Stimulated activated CD4-positive, alpha-beta T cell treated with anti-CD3 and anti-CD28 coated beads, Interleukin-1b, Interleukin-23, amount 100 ng/mL, for 24 hours (primary cell): ENCODE measurements around the gene QRICH1.
"Not testable (repeated sequence)": the region's sequence is repeated elsewhere in the genome, so short reads cannot be mapped to it uniquely, and the experiment has no call there.

ENCODE experiments used
- DNase-seq, 4 experiments: peaks; one replicate each; pipeline ENCODE4 v3.0.0-alpha.2; 2020; ENCODE audit warnings: low read depth in 4 of 4, low spot score in 1 of 4

The QRICH1 gene

DNA sequence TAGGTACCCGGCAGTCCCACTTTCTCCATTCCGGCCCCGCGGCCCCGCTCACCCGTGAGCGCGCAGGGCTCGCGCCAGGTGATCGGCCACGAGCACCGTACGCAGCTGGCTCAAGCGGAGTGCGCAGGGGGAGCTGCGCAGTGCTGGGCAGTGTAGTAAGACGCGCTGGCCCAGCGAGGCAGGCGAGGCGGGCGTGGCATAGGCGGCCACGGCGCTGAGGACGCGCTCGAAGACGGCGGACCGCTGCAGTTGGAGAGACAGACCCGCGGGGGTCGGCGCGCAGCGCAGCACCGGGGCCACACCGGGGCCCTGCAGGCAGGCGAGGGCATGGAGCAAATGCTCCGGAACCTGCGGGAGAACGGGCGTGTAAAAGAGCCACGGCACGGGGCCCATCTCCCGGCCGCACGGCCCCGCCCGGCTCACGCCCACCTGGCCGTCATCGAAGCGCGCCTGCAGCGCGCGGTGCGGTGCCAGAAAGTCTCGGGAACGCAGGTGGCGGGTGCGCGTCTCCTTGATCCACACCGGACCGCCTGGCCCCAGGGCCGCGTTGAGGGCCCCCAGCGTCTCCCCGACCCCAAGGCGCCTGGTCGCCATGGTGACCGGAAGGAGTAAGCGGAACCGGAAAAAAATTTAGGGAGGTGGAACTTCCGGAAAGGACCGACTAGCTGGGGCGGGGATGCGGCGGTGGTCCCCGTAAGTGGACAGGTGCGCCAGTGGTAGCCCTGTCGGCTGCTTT is 75.7 kb downstream of the QRICH1 start, which contains the start of gene DALRD3:
DALRD3 (minus strand) TSS at position 610 of the 736 bp plus-strand sequence; CDS start at position 594, 16 bp downstream.
- peak in 1 of 4 experiments; percentile 50 for DNase-seq

DNA sequence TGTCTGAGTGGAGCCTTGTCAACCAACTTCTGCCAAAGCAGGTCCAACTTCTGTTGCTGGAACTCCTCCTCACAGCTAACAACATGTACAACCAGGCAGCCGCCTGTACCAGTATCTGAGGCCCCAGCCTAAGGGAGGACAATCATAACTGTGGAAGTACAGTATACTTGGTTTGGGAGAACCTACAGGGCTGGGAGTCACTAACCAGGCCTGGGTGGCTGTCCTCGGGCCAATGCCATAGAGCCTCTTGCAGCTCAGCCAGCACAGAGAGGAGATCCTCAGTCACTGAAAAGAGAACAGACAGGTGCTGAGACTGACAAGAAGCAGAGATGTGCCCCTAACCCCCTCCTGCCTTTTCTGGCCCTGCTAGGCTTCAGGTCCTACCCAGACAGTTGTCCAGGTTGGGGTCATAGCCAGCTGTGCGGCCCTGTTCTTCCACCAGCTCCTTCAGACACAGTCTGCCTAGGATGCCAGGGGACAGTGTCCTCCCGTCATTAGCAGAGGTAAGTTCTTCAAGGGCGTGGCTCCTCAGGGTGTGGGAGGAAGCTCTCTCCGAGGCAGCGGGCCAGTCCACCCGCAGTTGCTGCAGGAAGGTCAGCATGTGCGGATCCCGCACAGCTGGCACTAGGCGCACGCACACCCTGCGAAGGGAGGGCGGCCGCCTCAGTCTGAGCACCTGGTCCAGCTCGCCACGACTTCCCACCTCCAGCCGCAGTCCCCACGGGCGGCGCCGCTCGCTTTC is 76.5 kb downstream of the QRICH1 start:
- no peak for DNase-seq

DNA sequence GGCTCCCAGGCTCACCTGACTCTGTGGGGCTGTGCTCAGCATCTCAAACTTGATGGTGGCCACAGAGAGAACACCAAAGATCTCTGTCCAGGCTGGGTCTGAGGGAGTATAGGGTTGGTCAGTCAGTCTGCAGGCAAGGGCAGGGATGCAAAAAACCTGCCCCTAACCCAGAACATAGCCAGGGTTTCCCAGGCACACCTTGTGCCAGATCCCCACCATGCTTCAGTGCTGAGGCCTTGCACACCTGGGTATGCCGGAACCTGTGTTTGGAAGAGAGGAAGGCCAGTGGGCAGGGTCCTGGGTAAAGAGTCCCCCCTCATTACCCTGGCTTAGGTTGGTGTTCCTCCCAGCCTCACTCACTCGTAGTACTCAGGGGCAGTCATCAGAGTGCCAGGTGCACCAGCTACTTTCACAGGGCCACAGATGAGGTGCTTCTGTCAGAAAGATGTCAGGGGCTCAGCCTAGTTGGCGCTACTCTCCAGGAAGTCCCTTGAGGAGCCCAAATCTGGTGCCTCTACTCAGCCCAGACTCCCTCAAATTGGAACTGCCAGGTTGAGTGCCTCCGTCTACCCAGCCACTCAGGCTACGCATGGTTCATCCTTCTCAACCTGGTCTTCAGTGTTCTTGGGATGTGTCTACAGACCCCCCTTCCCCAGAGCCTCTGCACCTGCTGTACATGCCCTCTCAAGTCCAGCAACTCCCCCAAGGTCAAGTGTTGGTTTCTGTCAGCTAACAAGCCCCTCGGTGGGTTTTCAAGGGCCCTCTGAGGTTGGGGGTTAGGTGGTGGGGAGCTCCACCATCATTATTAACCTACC is 77.2 kb downstream of the QRICH1 start:
- no peak for DNase-seq

DNA sequence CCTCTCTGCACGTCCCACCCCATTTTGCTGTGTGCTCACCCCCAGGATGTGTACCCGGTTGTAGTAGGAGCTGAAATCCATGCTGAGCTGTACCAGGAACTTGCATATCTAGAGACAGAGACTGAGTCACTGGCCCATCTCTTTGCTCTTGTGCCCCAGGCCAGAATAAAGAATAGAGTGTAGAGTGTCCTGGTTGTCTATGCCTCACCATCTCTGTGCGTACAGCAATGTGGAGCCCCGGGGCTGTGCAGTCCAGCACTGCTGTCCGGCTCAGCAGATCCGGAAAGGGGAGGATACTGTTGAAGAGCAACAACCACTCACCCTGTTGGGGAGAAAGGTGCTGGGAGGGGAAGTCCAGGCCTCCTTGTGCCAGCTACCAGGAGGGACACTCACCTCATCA is 78.1 kb downstream of the QRICH1 start:
- no peak for DNase-seq

DNA sequence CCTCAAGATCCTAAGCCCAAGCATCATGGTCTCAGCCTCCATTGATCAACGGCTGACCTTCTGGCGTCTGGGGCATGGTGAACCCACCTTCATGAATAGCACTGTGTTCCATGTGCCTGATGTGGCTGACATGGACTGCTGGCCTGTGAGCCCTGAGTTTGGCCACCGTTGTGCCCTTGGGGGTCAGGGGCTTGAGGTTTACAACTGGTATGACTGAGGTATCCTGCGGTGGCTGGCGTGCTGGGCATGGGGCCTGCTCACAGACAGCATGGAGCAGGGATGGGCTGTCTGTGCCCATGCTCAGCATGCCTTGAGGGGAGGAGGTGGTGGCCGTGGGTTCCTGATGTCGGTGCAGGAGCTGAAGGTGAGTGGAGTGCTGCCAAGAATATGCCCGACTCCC is 78.8 kb downstream of the QRICH1 start:
- no peak for DNase-seq

DNA sequence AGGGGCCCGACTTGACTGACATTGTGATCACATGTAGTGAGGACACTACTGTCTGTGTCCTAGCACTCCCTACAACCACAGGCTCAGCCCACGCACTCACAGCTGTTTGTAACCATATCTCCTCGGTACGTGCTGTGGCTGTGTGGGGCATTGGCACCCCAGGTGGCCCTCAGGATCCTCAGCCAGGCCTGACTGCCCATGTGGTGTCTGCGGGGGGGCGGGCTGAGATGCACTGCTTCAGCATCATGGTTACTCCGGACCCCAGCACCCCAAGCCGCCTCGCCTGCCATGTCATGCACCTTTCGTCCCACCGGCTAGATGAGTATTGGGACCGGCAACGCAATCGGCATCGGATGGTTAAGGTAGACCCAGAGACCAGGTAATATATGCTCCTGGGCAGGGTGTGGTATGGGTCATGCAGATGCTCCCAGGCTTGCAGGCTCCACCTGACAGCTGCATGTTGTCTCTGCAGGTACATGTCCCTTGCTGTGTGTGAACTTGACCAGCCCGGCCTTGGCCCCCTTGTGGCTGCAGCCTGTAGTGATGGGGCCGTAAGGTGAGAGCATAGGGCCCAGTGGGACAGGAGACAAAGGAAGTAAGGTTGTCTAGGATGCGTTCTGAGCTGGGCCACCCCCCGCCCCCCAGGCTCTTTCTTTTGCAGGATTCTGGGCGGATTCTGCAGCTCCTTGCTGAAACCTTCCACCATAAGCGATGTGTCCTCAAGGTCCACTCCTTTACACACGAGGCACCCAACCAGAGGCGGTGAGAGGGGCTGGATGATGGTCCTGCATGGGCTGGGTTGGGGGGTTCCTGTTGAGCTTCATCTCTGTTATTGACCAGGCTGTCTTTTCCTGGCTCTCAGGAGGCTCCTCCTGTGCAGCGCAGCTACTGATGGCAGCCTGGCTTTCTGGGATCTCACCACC is 79.9 kb downstream of the QRICH1 start:
- DNase-seq = no peak

DNA sequence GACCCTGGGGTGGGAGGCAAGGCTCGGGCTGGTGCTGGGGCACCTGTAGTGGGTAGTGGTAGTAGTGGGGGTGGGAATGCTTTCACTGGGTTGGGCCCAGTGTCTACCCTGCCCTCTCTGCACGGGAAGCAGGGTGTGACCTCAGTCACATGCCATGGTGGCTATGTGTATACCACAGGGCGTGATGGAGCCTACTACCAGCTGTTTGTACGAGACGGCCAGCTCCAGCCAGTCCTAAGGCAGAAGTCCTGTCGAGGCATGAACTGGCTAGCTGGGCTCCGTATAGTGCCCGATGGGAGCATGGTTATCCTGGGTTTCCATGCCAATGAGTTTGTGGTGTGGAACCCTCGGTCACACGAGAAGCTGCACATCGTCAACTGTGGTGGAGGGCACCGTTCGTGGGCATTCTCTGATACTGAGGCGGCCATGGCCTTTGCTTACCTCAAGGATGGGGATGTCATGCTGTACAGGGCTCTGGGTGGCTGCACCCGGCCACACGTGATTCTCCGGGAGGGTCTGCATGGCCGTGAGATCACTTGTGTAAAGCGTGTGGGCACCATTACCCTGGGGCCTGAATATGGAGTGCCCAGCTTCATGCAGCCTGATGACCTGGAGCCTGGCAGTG is 80.6 kb downstream of the QRICH1 start:
- DNase-seq = no peak

DNA sequence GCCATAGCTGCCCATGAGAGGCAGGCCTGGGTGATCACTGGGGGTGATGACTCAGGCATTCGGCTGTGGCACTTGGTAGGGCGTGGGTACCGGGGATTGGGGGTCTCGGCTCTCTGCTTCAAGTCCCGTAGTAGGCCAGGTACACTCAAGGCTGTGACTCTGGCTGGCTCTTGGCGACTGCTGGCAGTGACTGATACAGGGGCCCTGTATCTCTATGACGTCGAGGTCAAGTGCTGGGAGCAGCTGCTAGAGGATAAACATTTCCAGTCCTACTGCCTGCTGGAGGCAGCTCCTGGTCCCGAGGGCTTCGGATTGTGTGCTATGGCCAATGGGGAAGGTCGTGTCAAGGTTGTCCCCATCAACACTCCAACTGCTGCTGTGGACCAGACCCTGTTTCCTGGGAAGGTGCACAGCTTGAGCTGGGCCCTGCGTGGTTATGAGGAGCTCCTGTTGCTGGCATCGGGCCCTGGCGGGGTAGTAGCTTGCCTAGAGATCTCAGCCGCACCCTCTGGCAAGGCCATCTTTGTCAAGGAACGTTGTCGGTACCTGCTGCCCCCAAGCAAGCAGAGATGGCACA is 81.3 kb downstream of the QRICH1 start:
- DNase-seq = no peak

DNA sequence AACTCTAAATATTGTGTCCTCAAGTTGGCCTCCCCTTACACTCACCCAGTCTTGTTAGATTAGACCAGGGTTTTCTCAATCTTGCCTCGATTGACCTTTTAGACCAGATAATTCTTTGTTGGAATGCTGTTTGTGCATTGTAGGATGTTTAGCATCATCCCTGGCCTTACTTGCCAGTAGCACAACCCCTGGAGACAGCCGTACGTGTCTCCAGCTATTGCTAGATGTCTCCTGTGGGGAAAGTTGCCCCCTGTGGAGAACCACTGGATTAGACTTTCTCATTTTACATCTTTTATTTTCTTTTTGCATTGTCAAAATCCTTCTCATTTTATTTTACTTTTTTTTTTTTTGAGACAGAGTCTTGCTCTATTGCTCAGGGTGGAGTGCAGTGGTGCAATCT is 84.5 kb downstream of the QRICH1 start:
- DNase-seq = no peak

DNA sequence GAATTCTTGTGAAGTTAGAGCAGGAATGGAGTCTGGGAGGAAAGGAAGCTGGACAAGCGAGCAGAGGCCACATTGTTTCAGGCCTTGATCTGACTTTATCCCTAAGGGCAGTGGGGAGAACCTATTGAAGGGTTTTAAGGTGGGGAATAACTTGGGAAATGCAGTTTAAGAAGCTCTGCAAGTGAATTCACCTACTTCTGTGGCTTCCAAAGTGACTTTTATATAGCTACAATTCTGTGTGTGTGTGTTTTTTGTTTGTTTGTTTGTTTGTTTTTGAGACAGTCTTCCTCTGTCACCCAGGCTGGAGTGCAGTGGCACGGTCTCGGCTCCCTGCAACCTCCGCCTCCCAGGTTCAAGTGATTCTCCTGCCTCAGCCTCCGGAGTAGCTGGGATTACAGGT is 85.2 kb downstream of the QRICH1 start:
- not testable (repeated sequence) for DNase-seq

DNA sequence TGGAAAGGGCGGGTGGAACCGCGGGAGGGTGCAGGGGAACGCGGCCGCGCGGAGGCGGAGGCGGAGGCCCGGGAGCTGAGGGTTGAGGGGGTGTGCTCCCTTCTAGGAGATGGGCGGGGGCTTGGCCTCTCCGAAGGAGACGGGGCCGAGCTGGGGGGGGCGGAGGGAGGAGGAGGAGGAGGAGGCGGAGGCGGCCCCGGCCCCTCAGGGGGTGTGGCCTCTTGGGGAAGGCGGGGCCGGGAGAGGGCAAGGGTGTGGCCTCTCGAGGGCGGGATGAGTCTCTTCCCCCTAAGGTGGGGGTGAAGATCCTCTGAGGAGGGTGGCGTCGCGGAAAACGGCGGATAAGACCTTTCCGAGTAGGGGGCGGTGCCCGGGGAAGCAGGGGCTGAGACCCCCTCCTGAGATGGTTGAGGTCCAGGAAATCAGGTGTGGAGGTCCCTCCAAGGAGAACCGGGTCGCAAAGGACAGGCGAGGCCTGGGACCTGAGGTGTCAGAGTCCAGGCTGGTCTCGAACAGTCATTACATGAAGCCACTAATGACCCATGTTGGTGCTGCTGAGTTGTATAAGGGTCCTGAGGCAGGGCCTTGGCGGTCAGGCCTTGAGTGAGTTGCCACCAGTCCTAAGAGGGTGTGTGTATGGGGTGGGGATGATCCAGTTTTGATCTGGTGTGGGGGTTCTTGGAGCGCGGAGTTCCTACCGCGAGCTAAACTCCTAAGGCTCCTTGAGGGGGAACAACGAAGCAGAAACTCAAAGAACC is 85.9 kb downstream of the QRICH1 start:
- peak; percentile 57 to 88 (median 78) for DNase-seq

DNA sequence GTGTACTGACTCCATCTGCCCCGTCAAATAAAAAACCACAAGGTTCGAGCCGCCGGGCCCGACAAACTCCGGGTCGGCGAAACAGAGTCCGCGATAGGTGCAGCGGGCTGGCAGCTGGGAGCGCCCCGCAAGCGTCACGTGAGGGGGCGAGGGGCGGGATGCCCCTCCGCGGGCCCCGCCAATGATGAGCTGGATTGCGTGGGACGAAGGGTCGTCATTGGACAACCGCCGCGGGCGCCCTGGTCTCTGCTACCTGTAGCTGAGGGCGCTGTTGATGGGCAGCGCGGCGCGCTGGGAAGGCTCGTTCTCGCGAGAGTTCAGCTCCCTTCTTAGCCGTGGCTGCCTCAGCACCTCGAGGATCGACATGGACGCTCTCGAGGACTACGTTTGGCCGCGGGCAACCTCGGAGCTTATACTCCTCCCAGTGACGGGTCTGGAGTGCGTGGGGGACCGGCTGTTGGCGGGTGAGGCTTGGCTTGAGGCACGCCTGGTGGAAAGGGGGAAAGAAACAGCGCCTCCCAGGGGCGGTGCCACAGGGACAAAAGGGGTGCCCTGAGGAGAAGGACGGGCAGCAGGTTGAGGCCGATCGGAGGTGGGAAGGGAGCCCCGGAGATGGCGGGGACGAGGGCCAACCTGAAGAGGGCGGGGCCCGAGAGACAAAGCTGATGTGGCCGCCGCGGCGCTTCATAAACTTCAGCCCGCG is 86.7 kb downstream of the QRICH1 start, which contains the start of gene WDR6:
WDR6 (plus strand) TSS at position 324 of the 703 bp plus-strand sequence; CDS start at position 365, 41 bp downstream.
- DNase-seq = peak; percentile 89 to 98 (median 95)

DNA sequence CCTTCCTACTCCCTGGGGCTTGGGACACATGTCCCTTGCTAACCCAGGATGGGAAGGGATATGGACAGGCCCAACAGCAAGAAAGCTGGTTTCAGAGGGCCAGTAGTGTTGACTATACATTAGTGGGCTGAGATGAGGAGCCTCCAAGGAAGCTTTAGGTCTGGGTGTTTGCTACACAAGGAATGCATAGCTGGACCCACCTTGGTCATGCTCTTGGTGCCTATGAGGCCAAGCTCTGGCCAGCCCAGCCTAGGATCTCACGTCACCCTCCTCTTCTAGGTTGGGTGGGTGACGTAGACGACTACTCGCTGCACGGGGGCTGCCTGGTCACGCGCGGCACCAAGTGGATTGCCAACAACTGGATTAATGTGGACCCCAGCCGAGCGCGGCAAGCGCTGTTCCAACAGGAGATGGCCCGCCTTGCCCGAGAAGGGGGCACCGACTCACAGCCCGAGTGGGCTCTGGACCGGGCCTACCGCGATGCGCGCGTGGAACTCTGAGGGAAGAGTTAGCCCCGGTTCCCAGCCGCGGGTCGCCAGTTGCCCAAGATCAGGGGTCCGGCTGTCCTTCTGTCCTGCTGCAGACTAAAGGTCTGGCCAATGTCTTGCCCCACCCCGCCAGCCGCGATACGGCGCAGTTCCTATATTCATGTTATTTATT is 87.3 kb downstream of the QRICH1 start:
- no peak for DNase-seq

DNA sequence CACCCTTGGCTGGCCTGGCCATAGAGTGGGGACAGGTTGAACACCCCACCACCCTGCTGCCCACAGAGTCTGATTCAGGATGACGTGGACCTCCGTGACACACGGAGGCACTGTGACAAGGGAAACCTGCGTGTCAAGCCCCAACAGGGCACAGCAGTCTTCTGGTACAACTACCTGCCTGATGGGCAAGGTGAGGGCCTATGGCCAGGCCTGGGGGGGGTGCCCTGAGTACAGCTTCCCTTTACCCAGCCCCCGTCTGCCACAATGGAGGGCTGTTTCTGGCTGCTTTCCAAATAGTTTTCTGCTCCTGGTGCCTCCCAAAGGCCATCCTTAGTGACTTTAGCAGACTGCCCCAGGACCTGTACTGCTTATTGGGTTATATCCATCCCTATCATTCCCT is 87.9 kb downstream of the QRICH1 start:
- no peak for DNase-seq

DNA sequence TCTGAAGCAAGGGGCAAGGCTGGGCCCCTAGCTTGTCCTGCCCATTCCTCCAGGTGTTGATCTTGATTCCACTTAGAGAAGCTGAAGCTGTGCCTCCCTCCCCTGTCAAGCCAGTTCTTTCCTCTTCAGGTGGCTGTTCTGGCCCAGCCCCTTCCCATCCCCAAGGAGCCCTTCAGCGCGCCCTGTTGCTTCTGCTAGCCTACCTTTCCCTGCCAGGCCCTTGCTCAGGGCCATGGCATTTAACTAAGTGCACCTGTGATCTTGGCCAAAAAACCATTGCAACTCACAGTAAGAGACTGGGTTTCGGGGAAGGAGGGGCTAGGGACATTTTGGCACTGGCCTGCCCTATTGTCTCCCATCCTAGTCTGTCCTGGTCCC is 88.6 kb downstream of the QRICH1 start:
- DNase-seq = no peak

DNA sequence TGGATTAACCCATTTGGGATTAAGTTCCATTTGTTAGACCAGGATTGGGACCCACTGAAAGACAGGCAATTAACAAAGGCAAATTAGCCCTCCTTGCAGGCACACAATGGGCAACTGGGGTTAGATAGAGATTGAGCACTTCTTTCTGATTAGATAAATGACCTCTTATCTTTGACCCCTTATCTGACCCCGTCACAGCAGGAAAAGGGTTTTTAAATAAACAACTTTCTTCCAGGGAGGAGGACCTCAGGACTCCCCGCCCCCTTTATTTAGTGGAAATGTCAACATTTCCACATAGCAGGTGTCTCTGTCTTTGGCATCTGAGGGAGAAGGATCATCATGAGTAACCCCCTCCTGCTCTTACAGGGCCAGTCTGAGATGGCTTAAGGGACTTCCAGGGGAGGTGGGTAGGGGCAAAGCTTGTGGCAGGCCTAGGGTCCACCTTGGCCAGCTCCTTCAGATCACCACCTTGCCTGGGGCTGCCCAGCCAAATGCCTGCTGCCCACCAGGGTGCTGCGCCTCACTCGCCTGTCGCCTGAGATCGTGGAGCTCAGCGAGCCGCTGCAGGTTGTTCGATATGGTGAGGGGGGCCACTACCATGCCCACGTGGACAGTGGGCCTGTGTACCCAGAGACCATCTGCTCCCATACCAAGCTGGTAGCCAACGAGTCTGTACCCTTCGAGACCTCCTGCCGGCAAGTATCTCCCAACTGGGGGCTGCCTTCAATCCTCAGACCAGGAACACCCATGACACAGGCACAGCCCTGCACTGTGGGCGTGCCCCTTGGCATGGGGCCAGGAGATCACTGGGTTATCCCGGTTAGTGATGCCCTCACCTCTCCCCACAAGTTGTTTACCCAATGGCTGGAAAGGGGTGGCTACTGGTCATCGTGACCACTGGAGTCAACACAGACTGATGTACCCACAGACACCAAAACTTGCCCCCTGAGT is 89.2 kb downstream of the QRICH1 start:
- no peak for DNase-seq

DNA sequence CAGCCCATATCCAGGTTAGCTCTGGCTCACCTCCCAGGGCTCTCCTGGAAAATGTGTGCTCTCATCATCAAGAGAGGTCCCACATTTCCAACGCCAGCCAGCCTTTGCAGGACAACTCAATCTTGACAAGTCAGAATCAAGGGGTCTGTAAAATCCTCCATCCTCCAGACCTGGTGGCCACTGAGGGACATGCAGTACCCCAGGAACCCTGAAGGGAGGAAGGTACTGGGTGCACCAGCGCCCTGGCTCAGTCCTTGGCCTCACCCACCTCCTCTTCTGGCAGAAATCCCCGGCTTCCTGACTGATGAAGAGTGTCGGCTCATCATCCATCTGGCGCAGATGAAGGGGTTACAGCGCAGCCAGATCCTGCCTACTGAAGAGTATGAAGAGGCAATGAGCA is 92.7 kb downstream of the QRICH1 start:
- DNase-seq = no peak
